Loucy (cell line): ENCODE measurements around the gene GRK2.

Source experiments
- CTCF ChIP-seq: fragments of 200-600 bp; sonication (generic); conservative IDR thresholded peaks from 2 replicates; pipeline ENCODE4 v1.5.1; 2014; ENCODE audit warnings: mild to moderate bottlenecking, antibody characterized with exemption, low read length
- EZH2phosphoT487 ChIP-seq: fragments of 200-600 bp; IDR thresholded peaks from 2 replicates; pipeline ENCODE4 v1.6.1; 2018; ENCODE audit warnings: antibody characterized with exemption, mild to moderate bottlenecking, moderate library complexity, borderline replicate concordance

DNA sequence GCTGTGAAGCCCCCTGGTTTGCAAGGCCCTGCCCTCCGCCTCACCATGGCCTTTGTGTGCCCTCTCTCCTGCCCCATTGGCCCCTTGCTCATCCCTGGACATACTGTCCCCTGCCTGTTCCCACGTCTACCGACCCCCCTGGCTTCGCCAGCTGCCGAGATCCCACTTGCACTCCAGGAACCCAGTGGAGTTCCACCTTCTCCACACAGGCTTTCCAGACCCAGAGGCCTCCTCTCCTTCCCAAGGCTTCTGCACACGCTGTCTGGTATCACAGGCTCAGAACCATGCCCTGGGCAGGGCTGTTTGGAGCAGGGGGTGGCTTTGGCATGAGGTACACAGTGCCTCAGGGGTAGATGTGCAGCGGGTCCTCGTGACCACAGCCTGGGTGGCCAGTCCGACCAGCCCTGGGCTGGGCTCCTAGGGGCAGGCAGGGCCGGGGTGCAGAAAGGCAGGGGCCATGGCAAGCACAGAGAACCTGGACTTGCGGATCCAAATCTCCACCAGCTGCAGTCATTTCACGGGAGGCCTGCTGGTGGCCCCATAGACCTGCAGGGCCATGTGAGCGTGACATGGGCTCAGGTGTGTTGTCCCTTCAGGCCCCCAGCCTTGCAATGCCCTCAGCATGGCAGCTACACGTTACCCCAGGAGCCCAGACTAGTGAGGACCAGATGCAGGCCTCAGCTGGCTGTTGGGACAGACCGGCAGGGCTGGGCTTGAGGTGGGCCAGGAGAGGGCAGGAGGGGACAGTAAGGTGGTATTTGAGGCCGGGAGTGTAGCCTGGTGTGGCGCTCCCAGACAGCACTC is 9.5 kb downstream of the GRK2 start:
- TF ChIP-seq CTCF, result peak; percentile 30
- TF ChIP-seq EZH2phosphoT487, result no peak
